ENCODE data around the gene FAM89B.

Gene FAM89B

DNA sequence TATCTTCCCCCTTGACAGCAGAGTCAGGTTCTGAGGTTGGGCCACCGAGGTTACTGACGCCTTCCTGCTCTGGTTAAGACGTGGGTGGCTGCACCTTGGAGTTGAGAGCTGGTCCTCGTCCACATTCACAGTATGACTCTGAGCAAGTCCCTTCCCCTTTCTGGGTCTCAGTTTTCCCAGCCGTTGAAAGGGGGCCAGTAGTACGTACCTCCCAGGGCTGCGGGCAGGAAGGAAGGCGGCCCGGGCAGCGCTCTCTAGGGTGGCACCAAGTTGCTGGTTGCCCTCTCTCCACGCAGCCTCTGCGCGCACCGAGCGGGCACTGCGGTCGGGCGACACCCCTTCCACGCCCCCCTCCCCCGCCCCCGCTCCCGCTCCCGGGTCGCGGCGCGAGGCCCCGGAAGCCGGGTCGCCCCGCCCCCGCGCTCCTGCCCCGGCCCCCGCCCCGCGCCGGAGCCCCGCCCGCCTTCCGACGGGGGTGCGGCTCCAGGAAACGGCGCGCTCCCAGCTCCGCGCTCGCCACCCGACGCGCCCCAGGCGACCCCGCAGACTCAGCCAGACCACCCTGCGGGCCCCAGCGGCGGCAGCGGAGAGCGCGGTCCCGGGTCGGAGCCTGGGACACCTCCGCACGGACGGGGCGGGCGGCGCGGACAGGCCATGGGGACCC is 3.4 kb downstream of the FAM89B start, which contains the start of gene EHBP1L1:
TSS of gene EHBP1L1 (plus strand) at position 486 of the 664 bp plus-strand sequence. CDS start 250 bp downstream, outside the sequence.
- no peak for DNase-seq

DNA sequence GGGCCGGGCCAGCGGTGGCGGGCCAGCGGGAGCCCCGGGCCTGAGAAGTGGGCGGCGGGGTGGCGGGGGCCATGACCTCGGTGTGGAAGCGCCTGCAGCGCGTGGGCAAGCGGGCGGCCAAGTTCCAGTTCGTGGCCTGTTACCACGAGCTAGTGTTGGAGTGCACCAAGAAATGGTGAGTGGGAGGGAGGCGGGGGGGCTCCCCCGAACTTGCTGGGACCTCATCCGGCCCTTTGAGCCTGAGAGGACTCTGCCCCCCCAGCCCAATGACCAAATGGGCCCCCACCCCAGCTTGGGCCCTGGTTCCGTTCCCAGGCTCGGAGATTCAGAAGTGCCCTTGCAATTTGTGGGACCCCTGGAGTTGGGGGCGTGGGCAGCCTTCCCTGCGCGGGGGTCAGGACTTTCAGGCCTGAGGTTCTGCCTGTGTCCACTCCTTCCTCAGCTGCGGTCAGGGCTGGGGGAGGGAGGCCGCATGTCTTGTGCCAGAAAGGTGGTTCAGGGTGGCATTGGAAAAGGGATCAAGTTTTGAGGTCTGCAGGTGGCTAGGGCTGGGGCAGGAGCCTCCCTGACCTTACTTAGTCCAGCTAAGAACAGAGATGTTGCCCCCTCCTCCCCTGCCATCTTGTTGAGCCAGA is 4.0 kb downstream of the FAM89B start:
- no peak for DNase-seq

DNA sequence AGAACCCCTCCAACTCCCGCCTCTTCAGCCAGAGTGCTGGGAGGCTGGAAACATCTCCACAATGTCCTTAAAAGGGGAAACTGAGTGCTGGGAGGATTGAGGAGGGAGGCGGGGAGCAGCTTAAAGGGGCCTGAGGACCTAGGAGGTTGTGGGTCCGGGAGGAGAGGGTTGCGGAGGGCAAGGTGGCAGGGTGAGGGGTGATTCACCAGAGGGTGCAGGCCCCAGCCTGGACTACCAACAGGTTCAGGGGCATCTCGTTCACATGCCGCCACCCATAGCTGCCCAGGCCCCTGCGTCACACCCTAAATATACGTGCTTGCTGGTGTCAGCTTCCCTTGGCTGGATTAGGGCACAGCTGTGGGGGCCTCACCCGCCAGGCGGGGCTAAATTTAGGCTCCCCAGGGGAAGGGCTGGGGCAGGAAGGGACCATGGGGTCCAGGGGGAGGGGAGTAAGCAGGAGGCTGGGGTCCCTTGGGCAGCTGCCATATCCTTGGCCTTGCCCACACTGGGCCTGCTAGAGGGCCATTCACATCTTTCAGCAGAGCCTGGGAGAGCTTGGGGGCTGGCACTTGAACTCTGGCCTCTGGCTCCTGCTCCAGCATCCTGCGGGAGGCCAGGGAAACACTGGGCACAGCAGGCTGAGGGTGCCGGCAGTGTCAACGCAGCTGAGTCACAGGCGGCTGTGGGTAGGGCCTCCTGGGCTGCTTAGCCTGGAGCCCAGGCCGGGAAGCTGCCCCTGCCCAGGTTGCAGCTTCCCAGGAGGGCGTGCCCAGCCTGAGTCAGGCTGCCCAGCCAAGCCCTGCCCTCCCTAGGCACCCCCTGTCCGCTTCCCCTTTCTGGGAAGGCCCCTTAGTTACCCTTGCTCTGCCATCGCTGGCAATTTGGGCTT is 4.8 kb downstream of the FAM89B start:
- no peak for DNase-seq

DNA sequence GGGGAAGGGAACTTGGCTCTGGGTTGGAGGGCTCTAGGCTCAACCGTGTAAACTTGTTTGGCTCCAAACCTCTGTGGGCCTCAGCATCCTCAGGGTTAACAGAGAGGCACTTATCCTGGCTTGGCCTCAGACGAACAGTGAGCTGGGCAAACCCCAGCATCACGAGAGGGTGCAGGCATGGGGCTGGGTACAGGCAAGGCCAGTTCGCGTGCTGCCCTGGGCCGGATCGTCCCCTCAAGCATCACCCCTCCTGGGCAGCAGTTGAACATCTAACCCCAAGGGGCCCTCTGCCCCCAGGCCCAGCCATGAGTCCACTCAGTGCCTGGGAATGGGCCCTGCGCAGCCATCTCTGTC is 5.4 kb downstream of the FAM89B start:
- no peak for DNase-seq

DNA sequence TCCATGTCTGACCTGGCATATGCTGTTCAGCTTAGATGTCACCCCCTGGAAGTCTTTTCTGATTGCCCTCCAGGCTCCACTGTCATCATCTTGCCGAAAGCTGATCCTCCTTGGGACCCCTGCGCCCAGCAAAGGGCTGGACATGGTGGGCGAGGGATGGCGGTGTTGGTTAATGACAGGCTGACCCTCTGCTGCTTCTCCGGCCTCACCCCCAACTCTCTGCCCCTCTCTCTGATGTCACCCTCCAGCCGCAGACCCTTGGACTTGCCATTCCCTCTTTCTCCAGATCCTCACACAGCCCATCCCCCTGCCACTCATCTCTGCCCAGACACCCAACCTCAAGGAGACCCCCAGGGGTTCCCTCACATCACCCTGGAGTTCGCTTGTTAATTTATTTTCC is 5.8 kb downstream of the FAM89B start:
- DNase-seq, result no peak

DNA sequence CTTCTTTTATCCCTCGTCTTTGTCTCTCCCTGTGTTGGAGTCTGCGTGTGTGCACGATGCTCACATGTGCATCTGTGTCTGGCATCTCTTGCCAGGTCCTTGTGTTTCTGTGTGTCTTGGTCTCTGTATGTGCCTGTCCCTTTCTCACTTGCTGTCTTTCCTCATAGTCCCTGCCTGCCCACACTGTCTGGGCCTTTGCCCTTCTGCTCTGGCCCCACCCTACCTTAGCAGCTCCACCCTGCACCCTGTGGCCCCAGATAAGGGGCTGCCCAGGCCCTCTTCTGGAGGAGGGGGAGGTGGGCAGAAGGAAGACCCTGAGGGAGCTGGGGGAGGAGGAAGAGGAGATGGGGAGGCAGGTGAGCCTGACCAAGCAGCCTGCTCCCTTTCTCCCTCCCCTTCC is 6.3 kb downstream of the FAM89B start:
- DNase-seq, result no peak

DNA sequence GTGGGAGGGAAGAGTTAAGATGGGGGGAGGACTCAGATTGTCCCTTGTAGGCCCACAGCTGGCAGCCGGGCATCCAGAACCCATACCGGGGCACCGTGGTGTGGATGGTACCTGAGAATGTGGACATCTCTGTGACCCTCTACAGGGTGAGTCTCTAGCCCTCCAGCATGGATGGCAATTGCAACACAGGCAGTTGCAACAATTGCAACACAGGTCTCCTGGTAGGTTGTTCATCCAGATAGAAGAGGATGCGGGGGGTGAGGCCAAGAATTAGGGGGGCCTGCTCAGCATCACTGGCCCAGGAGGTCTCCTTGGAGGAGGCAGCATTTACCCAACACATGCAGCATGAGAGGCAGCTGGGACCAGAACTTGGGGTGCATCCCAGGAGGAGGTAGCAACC is 7.0 kb downstream of the FAM89B start:
- no peak for DNase-seq

DNA sequence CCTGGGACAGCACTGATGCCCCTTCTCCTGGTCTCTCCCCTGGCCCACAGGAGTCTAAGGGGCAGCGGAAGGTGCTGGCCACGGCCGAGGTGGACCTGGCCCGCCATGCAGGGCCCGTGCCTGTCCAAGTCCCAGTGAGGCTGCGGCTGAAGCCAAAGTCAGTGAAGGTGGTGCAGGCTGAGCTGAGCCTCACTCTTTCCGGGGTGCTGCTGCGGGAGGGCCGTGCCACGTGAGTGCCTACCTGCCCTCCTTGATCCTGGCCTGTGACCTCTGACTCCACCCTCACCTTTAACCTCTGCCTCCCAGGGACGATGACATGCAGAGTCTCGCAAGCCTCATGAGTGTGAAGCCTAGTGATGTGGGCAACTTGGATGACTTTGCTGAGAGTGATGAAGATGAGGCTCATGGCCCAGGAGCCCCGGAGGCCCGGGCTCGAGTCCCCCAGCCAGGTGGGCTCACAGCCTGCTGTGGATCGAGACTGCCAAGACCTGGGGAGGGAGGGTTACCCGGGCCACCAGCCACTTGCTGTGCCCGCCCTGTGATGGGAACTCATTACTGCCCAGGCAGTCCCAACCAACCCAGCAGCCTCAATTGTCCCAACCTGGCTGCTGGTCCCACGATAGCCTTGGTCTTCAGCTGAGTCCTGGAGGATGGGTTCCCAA is 7.8 kb downstream of the FAM89B start:
- DNase-seq, result no peak

DNA sequence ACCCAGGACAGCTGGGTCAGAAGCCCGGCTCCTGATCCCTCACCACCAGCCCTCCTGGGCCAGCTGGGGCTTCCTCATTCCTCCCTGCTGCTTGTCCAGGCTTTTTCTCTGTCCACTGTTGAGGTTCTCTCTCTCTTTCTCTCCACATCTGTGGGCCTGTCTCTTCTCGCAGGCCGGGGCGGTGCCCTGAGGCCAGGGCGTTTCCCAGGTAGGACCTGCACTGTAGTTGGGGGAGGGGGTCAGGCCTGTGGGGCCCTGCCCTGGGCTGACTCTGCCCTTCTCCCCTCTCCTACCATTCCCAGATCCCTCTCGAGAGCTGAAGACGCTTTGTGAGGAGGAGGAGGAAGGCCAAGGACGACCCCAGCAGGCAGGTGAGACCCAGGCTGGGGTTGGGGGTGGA is 8.4 kb downstream of the FAM89B start:
- no peak for DNase-seq

DNA sequence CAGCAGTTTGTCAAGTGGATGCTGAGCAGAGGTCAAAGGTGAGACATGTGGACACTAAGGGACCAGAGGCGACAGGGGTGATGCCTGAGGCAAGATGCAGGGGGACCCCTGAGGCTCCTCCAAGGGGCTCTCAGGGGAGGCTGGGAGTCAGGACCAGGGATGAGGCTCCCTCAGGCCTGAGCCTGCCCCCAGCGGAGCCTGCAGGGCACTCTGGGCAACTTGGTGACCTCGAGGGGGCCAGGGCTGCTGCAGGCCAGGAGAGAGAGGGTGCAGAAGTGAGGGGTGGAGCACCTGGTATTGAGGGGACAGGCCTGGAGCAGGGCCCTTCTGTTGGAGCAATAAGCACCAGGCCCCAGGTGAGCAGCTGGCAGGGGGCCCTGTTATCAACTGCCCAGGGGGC is 9.6 kb downstream of the FAM89B start:
- DNase-seq, result no peak

DNA sequence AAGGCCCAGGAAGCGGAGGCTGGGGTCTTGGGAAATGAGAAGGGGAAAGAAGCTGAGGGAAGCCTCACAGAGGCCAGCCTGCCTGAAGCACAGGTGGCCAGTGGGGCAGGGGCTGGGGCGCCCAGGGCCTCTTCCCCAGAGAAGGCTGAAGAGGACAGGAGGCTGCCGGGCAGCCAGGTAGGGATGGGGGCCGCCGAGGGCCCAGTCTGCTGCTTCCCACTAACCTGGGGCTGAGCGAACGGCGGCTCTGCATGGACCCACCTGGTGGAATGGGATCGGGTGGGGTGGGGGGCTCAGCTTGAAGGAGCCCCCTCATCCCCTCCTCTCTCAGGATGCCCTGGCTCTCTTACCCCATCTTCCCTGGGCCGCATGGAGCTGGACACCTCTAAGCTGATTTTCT is 11.3 kb downstream of the FAM89B start:
- no peak for DNase-seq

DNA sequence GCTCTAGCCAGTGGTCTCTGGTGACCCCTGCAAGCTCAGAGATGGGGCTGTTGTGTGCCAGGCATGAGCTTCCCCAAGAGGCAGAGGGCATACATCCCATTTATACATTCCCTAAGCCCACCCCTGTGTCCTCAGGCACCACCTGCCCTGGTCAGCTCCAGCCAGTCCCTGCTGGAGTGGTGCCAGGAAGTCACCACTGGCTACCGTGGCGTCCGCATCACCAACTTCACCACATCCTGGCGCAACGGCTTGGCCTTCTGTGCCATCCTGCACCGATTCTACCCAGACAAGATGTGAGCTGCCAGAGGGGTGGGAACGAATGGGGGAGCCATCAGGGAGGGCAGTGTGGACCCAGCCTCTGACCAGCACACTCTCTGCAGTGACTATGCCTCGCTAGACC is 11.8 kb downstream of the FAM89B start:
- DNase-seq, result no peak

DNA sequence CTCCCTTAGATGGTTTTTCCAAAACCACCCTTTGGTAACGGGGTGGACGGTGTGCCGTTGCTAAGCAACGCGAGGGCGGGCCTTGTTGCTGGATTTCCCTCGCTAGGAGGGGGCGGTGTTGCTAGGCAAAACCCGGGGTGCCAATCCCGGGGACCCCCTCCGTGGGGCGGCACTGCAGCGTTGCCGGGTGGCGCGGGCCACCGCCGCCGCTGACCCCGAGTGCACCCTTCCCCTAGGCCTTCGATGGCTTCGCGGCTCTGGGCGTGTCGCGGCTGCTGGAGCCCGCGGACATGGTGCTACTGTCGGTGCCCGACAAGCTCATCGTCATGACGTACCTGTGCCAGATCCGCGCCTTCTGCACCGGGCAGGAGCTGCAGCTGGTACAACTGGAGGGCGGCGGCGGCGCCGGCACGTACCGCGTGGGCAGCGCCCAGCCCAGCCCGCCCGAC is 12.4 kb downstream of the FAM89B start:
- DNase-seq, result no peak

DNA sequence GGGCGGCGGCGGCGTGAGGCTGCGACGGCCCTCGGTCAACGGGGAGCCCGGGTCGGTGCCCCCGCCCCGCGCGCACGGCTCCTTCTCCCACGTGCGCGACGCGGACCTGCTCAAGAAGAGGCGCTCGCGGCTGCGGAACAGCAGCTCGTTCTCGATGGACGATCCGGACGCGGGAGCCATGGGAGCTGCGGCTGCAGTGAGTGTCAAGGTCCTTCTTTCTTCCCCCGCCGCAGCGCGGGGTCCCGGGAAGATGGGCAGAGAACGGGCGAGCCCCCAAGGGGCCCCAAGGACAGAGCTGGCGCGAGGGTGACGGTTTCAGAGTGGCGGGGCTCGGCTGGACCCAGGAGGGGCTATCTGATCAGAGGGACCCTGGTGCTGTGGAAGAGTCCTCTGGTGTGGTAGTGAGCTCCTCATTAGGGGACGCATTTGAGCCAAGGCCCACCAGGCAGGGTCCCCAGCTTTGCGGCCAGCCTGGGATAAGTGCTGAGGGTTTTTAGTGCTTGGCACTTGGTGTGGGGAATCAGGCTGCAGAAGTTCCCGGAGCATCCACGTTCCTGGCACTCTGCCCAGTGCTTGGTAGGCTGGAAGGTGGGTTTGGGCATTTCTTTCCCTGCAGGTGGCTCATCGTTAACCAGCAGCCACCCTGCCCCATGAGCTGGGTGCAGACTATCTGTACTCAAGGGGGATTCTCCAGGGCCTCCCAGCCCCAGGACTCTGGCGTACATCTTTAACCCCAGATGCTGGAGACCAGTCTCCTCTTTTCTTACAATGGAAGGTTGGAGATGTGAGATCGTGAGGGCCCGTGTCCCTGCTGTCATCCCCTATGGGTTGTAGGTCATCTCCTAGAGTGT is 13.3 kb downstream of the FAM89B start:
- no peak for DNase-seq

DNA sequence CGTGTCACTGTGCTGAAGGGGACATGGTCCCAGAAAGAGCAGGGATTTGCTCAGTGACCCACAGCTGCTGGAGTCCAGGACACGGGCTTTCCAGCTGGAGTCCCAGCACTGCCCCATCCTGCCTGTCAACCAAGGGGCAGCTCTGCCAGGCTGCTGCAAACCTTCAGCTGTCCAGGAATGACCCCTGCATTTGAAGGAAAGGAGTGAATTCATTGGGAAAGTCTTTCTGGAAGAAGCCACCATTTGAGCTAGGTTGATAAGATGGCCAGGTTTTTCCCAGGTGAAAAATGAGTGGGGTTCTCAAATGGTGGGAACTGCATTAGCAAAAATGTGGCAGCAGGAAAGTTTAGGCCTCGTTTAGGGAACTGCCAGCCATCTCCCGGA is 13.9 kb downstream of the FAM89B start:
- no peak for DNase-seq

DNA sequence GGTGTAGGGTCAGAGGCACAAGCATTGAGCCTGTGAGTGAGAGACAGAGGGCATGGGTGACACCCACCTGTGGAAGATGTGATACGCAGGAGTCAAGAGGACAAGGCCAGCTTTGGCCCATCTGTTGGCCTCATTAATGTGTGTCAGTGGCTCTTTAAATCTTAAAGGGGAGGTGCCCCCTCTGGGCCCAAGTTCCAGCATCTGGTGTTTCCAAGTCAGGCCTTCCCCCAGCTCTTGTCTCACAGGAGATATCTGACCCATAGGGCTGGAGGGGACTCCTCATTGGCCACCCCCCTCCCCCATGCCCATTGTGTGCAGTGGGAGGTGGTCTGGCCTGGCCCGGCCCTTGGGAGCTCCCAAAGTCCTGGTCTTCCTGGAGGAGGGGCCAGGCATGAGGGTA is 14.3 kb downstream of the FAM89B start:
- no peak for DNase-seq

DNA sequence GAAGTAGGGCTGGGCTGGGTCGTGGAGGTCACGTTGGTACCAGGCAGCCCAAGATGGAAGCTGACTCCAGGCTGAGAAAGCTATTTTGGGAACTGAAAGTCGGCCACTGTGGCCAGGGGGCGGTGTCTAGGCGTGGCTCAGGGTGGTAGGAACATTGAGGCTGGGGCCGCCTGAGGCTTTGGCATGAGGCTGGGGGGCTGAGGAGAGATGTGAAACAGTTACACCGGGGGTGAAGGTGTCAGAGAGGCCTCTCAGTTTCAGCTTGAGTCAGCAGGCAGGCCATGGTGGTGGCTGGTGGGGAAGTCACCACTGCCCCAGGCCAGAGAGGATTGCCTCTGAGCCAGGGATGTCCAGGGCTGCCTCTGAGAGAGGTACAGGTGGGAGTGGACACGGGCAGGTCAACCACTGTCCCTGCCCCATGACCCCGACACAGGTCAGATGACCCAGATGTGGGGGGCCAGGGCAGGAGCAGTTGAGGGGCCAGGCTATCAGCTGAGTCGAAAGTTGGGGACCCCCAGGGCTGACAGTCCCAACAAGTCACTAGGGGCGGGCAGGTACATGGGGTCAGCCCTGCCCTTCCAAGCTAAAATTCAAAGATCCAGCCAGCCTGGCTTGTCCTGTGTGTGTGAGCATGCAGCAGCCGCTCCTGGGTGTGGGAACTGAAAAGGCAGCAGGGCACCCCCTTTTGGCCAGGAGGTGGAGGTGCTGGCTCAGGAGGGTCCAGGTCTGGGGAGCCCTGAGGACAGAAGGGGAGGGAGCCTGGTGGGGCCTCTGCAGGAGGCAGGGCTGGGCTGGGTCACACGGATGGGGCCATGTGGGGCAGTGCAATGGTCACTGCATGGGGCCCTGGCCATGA is 16.1 kb downstream of the FAM89B start:
- DNase-seq, result peak; percentile 75

DNA sequence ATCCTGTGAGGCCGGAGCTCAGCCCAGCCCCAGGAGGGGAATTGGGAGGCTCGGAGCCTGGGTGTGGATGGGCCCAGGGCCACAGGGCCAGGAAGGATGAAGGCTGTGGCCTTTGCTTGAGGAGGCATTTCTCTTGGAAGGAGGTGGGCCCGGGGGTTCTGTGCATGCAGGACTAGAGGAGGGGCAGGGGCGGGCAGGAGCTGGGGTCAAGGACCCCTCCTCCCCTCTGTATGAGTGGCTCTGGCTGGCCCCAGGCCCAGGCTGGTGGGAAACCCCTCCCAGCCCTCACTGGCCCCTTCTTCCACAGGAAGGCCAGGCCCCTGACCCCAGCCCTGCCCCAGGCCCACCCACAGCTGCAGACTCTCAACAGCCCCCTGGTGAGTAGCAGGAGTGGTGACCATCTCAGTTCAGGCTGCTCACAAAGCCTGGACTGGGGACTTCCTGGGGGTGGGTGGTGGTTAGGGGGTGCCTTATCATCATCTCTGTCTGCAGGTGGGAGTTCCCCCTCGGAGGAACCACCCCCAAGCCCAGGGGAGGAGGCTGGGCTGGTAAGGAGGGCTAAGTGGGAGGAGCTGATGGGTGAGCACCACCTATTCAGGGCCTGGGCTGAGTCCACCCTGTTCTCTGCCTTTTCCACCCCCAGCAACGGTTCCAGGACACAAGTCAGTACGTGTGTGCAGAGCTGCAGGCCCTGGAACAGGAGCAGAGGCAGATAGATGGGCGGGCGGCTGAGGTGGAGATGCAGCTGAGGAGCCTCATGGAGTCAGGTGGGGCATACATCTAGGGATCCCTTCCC is 17.3 kb downstream of the FAM89B start:
- no peak for DNase-seq

DNA sequence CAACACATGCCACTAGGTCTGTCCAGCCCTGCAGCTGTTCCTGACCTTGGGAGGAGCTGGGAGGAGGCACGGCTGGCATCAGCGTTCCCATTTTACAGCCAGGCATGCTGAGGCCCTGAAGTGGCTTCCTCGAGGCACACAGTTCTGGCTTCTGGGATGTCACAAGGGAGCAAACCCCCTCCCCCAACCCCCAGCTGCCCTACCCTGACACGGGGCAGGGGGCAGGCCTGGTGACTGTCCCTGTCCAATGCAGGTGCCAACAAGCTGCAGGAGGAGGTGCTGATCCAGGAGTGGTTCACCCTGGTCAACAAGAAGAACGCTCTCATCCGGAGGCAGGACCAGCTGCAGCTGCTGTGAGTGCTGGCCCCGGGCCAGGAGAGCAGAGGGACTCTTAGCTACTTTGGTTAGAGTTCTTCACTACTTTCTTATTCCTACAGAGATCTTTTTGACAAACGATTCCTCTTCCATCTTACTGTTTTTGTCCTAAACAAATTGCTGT is 18.0 kb downstream of the FAM89B start:
- DNase-seq, result no peak
